ENCODE measurements around the gene PRDM16.

DNA sequence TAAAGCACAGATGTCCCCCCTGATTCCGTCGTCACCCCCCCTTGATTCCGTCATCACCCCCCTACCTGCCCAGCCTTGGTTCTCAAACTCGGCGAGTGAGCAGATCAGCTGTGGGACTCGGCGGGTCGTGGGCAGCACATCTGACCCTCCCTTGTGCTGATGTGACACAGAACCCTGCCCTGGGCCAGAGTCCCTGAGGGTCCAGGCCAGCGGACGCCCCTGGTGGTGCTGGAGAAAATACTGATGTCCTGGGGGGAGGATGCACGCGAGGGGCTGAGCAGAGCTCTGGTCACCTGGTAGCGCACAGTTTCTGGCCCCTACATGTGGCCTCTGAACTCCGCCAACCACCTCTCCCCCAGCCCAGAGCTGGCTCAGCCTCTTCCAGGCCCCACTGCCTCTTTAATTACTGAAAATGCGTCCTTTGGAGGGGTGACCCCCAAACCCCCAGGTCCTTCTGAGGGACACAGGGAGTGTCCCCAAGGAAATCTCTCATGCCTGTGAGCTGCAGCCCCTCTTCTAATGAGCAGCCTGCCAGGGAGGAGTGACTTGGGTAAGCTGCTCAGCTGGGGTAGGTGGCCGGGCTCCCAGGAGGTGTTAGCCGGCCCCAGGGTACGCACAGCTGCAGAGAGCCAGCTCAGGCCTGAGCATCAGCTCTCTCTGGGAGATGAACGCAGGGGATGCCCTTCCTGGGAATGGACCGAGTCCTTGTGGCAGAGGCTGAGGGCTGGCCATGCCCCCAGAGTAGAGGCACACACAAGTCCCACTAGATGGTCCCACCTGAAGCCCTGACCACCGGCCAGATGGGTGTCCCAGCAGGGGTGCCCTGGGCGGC is 255.9 kb downstream of the PRDM16 start:
- no peak for TF ChIP-seq POLR2A (IDR thresholded peaks at IDR 0.05)
- TF ChIP-seq, protein P1, sequence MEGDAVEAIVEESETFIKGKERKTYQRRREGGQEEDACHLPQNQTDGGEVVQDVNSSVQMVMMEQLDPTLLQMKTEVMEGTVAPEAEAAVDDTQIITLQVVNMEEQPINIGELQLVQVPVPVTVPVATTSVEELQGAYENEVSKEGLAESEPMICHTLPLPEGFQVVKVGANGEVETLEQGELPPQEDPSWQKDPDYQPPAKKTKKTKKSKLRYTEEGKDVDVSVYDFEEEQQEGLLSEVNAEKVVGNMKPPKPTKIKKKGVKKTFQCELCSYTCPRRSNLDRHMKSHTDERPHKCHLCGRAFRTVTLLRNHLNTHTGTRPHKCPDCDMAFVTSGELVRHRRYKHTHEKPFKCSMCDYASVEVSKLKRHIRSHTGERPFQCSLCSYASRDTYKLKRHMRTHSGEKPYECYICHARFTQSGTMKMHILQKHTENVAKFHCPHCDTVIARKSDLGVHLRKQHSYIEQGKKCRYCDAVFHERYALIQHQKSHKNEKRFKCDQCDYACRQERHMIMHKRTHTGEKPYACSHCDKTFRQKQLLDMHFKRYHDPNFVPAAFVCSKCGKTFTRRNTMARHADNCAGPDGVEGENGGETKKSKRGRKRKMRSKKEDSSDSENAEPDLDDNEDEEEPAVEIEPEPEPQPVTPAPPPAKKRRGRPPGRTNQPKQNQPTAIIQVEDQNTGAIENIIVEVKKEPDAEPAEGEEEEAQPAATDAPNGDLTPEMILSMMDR (IDR thresholded peaks at IDR 0.05) = no peak

All from thyroid gland (tissue), 4 donors.